Fibroblast of the aortic adventitia (primary cell): ENCODE measurements around the gene GJC2. TPM values are rescaled to one million over a fixed set of nuclear protein-coding genes. Genes with fewer than 3 reads are reported as not detected.
A peak's percentile ranks its signal among the peaks of the same experiment; 100 is the strongest.
"Not testable (repeated sequence)": the region's sequence is repeated elsewhere in the genome, so short reads cannot be mapped to it uniquely, and the experiment has no call there.

Experiments
- DNase-seq: peaks from one replicate; pipeline ENCODE4 v3.0.0-alpha.2; 2010; ENCODE audit warnings: low read depth
- H3K4me3 ChIP-seq: 2 replicates; pipeline ENCODE4 v1.5.1; 2011; ENCODE audit warnings: low read depth, mild to moderate bottlenecking, control low read depth, low read length, moderate library complexity
- total RNA-seq: library from RNA; depleted of rRNA; stranded (reverse); fragments of >200 nt; gene quantifications from 2 replicates; pipeline ENCODE4 v1.2.3, GENCODE V29; 2012; ENCODE audit warnings: low replicate concordance
- TF ChIP-seq, protein P1 (sequence below): IDR thresholded peaks from 2 replicates; pipeline ENCODE4 v1.5.1; 2011; ENCODE audit warnings: mild to moderate bottlenecking, low read length, control low read depth, inconsistent platforms; ENCODE audit not compliant: insufficient read depth

GJC2 gene
- total RNA-seq, 1 donor, result 2.0 TPM

DNA sequence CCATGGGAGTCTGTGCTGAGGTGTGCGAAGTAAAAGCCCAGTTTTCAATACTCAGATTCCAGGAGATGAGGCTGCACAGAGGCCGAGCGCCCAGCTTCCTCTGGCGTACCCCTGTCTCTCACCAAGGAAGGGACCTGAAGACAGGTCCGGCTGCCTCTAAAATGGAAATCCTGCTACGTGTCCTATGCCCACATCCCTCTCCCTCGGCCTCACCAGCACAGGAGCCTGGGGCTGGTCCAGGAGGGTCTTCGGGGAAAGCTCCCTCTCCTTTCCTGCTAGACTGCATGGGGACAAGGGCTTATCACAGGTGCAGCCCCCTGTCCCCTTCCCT lies 41.0 kb upstream of the GJC2 start:
- TF ChIP-seq, protein P1, sequence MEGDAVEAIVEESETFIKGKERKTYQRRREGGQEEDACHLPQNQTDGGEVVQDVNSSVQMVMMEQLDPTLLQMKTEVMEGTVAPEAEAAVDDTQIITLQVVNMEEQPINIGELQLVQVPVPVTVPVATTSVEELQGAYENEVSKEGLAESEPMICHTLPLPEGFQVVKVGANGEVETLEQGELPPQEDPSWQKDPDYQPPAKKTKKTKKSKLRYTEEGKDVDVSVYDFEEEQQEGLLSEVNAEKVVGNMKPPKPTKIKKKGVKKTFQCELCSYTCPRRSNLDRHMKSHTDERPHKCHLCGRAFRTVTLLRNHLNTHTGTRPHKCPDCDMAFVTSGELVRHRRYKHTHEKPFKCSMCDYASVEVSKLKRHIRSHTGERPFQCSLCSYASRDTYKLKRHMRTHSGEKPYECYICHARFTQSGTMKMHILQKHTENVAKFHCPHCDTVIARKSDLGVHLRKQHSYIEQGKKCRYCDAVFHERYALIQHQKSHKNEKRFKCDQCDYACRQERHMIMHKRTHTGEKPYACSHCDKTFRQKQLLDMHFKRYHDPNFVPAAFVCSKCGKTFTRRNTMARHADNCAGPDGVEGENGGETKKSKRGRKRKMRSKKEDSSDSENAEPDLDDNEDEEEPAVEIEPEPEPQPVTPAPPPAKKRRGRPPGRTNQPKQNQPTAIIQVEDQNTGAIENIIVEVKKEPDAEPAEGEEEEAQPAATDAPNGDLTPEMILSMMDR, result no peak
- no peak for DNase-seq
- peak overlapping the region; percentile 98 for H3K4me3 ChIP-seq

- TF ChIP-seq, protein P1, result no peak
- DNase-seq, result peak; percentile 94
- peak within 1 kb of the TSS; percentile 98 for H3K4me3 ChIP-seq
Observed at GRCh38 chr1:228109073-228109961, 40.4 kb upstream of the GJC2 start, which contains the start of gene MRPL55. Gene MRPL55 (minus strand): TSS chr1:228109299. CDS start chr1:228108260, 1,039 bp downstream.

DNA sequence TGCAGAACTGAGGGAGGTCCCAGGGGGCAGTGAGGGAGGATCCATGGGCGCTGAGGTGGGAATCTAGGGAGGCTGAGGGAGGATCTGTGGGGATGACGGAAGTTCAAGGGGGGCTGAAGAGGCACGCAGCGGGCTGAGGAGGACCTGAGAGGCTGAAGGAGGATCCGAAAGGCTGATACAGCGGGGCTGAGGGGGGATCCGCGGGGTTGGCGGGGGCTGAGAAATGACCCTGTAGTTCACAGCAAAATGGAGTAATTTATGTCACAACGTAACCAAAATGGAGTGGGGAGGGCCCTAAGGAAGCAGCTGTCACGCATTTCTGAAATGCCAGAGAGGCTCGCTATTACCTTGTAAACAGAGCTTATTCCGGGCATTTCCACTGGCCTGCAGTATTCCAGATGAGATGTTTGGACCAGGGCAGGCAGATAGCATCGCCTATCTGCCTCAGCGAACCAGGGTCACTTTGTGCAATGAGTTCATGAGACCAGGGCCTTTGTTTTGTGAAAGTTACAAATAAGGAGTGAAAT lies 39.7 kb upstream of the GJC2 start:
- TF ChIP-seq, protein P1, result no peak
- no peak for DNase-seq
- H3K4me3 ChIP-seq, result peak overlapping the region; percentile 98

- H3K4me3 ChIP-seq, result no peak overlapping the region
Observed at GRCh38 chr1:228110556-228110955, 39.2 kb upstream of the GJC2 start.

DNA sequence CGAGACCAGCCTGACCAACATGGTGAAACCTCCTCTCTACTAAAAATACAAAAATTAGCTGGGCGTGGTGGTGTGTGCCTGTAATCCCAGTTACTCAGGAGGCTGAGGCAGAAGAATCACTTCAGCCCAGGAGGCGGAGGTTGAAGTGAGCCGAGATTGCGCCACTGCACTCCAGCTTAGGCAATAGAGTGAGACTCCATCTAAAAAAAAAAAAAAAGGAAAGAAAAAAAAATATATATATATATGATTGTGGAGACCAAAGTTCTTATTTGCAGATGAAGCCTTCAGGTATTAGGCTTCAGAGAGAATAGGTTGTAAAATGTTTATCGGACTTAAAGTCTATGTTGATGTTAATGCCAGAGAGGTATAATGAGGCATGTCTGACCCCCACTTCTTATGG lies 38.4 kb upstream of the GJC2 start:
- not testable (repeated sequence) for H3K4me3 ChIP-seq, DNase-seq

More at GRCh38 chr1:228110556-228110955, 39.2 kb upstream of the GJC2 start:
- TF ChIP-seq, protein P1, result no peak
- no peak for DNase-seq

- TF ChIP-seq, protein P1, result no peak
- H3K4me3 ChIP-seq, result no peak overlapping the region
- no peak for DNase-seq
Observed at GRCh38 chr1:228112167-228112566, 37.6 kb upstream of the GJC2 start.

GRCh38 chr1:228112617-228113016 lies 37.1 kb upstream of the GJC2 start:
- no peak for DNase-seq
- TF ChIP-seq, protein P1, result no peak
- no peak overlapping the region for H3K4me3 ChIP-seq
